ENCODE measurements around the gene SLC22A17.

Gene SLC22A17

DNA sequence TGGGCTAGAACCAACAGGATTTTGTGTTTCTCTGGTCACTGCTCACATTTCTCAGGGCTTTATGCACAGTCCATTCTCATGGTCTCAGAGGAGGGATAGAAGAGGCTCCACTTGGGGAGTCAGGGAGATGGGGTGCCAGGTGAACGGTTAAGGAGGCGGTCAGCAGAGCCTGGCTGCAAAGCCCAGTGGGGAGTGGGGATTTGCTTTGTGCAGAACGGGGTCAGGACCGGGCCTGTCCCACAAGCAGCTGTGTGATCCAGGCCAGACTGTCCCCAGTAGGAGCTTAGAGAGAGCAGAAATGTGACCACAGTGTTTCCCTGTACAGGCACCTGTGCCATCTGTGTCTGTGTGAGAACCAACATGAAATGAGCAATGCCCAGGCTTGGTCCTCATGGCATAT is 28.3 kb upstream of the SLC22A17 start:
- no peak for DNase-seq

DNA sequence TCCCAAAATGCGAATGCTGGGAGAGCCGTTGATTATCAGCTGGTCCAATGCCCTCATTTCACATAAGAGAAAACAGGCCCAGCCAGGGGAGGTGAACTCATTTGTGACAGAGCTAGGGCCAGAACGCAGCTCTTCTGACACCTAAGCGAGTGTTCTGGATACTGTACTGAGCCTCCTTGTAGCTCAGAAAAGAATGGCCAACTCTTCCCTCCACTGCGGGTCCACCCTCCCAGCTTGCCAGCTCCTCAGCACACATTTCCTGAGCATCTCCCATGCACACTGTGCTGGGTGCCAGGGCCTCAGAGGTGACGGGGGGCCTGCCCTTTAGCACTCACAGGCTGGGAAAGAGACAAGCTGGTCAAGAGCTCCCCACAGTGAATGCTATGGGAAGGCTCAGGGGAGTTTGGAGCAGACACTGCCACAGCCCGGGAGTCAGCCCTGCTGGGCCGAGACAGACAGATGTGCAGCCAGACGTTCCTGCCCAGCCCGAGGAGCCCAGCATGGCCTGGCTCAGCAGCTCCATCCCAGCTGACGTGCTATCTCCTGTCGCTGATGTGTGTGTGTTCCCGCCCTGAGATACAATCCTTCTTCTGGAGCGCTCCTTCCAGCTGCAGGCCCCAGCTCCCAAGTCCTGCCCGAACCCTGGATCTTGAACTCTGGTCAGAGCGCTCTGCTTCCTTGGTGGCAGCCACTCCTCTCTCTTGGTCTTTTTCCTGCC is 27.7 kb upstream of the SLC22A17 start:
- DNase-seq: no peak

DNA sequence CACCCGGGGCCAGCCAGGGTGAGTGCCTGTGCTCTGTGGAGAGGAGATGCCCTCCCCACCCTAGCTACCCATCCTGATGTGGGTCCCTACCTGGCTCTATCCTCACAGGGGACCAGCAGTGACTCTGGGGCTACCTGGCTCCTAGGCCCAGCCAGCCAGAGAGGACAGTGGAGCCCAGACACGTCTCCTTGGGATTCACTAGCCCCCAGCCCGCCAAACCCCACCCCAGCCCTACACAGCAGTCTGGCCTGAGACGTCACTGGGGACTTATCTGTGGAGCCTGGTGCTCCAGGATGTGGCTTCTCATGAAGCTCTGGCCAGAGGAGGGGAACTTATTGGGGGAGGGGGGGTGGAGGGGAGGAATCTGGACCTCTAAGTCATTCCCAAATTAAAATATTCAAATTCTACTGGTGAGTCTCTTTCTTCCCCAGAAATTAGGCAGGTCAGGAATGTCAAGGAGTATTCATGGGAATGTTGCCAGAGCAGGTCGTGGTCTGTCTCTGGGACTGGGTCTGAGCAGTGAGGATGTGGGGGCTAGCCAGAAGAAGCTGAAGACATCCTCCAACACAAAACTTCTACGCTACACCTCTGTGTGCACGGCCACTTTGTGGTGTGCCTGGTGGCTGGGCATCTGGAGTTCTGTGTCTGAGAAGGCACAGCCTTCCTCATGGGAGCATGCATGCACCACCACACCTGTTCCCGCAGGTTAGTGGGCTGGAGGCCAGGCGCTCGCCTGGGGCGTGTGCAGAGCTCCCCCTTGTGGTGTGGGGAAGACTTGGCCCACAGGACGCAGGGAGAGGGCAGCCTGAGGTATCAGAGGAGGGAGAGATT is 26.9 kb upstream of the SLC22A17 start:
- DNase-seq: peak; percentile 69

DNA sequence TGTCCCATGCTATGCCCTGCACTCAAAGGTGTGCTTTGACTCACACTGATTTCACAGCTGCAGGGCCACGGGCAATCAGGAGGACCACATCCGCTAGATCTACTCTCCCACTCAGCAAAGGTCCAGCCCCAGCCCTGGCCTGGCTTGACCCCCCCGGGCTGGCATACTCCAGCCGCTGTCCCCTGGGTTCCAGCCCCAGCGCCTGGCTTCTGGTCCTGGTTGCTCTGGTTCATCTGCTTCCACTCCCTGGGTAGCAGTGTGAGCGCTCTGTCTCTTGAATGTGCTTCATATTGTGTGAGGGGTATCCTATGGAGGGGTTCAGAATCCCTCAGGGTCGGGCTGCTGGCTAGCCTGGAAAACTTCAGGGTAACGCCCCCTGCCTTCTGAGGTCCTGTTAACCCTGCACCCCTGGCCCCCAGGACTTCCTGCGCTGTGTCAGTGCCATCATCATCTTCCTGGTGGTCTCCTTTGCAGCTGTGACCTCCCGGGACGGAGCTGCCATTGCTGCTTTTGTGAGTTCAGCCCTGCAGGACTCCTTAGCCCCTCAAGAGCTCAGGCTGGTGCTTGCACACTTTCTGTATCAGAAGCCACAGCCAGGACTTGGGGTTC is 26.0 kb upstream of the SLC22A17 start:
- DNase-seq: no peak

DNA sequence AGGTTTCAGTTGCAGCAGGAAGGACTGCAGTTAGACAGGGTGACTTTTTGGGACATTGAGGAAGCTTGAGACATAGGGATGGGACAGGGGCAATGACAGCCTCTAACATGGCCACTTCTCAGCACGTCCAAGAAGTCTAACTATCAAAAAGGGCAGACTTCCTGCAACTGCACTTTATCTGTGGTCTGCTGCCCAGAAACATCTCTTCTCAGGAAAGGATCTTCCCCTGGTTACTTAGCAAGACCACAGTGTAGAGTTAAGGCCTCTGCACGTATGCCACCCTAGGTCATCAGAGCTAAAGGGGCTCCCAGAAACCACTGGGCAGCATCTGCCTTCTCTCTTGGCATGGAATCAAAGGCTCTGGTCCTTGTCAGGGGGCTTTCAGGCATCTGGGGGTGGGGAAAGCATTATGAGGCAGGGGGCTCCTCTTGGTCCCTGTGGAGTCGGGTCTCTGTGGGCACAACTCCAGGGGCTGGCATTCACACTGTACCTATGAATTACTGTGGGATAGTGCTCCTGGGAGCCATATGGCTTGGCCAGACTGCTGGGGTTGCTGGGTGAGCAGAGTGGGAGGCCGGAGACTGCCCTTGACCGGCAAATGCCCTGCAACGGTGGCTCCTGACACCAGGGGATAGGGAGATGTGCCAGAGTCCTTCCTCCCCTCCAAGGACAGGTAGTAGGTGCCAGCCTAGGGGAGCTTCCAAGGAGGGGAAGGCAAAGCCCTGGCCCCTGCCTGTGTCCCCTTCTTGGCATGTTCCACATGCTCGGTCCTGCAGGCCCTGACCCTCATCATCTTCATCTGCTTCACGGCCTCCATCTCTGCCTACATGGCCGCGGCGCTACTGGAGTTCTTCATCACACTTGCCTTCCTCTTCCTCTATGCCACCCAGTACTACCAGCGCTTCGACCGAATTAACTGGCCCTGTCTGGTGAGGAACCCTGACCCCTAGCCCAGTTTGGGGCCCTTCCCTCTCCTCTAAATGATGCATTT is 25.2 kb upstream of the SLC22A17 start:
- DNase-seq: no peak

DNA sequence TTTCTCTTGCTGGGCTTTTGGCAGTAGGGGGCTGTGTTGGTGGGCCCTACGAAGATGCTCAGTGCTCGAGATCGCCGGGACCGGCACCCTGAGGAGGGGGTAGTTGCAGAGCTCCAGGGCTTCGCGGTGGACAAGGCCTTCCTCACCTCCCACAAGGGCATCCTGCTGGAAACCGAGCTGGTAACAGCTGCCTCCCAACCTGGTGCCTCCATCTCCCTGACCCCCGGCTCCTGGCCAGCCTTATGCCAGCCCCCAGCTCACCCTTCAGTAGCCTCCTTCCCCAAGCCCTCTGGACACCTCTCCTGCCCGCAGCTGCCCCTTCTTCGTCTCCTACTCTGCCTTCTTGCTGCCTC is 24.5 kb upstream of the SLC22A17 start:
- DNase-seq: no peak

DNA sequence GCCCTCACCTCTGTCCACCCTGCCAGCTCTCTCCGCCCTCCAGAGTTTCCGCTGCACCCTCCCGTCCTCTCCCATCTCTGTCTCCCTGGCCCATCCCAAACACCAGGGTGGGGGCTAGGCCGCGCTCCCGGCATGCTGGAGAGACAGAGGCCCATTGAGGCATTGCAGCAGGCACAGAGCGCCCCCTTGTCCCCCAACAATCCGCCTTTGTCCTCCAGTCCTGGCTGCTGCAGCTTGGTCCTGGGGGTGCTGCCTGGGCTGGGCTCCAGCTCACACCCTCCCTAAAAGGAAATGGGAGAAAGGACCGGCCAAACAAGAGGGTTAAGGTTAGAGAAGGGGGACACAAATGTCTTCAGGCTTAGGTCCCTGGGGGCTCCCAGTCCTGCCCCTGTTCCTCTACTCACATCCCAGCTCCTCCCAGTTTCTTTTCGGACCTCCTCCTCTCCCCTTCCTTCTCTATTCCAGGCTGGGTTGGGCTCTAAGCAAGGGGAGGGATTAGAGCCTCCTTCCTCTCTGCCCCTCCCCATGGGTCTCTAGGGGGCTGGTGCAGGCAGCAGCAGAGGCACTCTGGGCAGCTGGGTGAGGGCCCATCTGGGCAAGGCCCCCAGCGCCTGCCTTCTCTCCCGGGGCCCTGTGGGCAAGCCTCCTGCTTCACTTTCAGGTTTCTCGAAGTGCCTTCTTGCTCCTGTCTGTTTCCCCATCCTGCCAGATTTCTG is 24.0 kb upstream of the SLC22A17 start, which contains the start of gene CMTM5:
TSS of gene CMTM5 (plus strand) at position 565 of the 716 bp plus-strand sequence. CDS start 206 bp downstream, outside the sequence.
- DNase-seq: no peak

DNA sequence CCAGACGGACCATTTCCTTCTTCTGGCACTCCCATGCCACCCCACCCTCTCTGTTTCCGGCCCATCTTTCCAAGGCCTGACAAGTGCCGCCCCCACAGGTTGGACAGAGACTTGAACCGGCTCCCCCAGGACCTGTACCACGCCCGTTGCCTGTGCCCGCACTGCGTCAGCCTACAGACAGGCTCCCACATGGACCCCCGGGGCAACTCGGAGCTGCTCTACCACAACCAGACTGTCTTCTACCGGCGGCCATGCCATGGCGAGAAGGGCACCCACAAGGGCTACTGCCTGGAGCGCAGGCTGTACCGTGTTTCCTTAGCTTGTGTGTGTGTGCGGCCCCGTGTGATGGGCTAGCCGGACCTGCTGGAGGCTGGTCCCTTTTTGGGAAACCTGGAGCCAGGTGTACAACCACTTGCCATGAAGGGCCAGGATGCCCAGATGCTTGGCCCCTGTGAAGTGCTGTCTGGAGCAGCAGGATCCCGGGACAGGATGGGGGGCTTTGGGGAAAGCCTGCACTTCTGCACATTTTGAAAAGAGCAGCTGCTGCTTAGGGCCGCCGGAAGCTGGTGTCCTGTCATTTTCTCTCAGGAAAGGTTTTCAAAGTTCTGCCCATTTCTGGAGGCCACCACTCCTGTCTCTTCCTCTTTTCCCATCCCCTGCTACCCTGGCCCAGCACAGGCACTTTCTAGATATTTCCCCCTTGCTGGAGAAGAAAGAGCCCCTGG is 23.0 kb upstream of the SLC22A17 start:
- DNase-seq: no peak

DNA sequence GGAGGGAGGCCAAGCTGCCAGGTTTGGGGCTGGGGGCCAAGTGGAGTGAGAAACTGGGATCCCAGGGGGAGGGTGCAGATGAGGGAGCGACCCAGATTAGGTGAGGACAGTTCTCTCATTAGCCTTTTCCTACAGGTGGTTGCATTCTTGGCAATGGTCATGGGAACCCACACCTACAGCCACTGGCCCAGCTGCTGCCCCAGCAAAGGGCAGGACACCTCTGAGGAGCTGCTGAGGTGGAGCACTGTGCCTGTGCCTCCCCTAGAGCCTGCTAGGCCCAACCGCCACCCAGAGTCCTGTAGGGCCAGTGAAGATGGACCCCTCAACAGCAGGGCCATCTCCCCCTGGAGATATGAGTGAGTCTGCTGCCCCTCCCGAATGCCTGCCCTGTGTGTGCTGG is 20.4 kb upstream of the SLC22A17 start:
- no peak for DNase-seq

DNA sequence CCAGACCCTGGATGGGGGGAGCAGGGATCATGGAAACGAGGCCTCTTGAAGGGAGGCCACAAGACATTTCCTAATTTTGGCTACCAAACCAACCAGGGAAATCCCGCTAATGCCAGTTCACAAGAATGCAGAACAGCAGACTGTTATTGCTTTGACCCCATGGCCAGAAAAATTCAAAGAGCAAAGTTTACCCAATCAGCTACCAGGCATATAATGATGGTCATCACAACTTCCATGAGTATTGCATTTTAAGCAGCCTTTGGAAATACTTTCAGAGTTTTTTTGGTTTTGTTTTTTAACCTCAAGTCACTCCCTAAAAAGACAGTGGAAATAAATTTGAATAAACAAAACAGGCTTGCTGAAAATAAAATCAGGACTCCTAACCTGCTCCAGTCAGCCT is 19.8 kb upstream of the SLC22A17 start, which contains the start of gene IL25:
TSS of gene IL25 (plus strand) at position 301 of the 400 bp plus-strand sequence.
- DNase-seq: no peak

DNA sequence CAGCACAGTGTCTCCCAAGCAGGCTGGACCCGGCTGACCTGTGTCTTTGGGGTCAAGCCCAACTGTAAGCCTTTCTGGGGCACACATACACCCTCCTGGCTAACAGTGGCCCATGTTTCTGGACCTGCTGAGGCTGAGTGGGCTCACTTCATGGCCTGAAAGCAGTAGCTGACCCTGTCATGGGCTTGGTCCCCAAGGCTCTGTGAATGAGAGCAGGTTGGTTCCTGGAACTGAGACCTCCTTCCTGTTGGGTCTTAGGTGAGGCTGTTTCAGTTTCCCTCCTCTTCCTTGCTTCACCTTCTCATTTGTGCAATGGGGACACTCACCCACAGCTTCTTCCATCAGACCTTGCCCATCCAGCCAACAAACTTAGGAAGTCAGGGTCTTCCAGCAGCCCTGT is 19.2 kb upstream of the SLC22A17 start:
- no peak for DNase-seq

DNA sequence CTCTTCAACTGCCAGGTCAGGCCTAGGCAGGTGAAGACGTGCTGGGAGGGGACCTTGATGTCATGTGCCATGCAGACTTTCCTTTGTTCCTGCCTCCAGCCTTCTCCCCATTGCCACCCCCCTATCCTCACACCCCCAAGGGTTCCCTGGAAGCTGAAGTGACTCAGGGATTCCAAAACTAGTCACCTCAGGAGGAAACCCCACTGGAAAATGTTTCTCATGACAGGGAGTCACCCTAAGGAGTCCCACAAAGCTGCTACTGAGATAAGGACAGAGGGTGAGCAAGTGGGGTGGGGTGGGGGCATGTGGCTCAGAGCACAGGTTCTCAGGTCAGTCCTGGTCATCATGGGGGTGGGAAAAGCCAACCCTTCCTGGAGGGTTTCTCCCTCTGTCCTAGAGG is 17.5 kb upstream of the SLC22A17 start:
- no peak for DNase-seq

DNA sequence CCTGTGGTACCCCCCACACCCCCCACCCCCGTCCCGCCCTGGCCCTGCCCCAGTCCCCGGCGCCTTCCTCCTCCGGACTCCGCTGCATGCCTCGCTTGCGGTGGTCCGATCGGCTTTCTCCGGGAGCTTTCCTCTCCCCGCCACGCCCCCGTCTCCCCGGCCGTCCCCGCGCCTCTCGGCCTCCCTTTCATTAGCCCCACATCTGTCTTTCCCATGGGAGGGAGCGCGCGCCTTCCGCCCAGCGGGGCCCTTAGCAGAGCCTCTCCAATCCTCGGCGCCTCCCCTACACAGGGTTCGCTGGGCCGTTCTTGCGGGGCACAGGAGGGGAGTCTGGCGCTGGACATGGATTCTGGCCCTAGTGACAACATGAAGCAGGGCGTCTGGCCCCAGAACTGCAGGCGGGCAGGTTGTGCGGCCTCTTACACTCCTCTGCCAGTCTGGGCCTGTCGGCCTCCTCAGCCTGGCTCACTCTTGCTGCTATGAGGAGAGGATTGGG is 13.8 kb upstream of the SLC22A17 start:
- peak; percentile 94 for DNase-seq

DNA sequence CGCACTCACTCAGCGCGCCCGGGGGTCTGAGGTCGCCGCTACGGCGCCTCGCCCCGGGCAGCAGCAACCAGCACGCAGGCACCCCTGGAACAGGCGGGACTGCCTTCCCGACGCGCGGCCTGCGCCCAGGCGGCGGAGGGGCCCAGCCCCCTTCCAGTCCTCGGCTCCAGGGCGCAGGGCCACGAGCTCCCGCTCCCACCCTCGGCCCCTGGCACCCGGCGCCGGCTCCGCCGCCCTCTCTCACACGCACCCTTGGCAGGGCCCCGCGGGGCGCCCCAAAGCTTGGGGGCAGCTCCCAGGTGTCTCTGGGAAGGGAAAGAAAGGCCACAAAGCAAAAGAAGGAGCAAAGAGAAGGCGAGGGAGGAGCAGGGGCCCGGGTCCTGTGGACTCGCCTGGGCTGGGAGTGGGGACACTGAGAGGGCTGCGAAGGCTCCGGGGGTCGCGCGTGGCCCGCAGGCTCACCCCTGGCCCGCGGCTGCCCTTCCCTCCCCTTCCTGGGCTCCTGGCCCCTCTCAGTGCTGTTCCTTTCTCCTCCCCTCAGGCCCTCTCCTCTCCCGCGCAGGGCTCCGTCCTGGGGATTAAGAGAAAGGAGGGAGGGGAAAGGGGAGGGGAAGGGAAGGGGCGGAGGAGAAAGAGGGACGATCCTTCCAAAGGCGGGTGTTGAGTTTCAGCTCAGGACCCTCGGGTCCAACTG is 13.2 kb upstream of the SLC22A17 start:
- peak; percentile 94 for DNase-seq

DNA sequence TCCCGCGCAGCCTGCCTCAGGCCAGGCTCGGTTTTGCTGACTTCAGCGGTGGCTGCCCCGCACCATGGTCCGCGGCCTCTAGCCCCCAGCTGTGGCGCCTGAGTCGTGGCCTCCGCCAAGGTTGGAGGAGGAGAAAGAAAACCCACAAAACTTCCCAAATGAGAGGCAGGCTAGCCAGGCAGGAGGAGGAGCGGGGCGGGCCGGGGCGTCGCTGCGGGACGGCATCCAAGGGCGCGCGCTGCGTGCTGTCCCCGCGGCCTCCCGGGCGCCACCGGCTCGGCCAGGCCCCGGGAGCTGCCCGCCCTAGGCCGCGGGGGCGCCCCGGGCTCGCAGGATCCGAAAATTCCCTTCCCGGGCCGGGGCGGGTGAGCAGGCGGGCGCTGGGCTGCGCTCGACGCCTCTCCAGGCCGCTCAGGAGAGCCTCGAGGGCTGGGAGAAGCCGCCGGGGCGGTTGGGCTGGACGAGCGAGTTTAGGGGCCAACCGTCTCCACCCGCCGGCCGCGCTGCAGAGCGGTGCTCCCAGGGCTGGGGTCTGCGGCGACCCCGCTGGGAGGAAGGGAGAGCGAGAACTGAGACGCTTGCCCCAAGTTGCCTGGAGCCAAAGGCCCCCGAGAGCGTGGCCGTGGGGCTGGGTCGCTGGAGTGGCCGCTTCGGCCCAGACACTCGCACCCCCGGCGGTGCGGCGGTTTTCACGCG is 12.5 kb upstream of the SLC22A17 start, which contains the start of gene EFS:
TSS of gene EFS (minus strand) at position 137 of the 696 bp plus-strand sequence. CDS start 147 bp downstream, outside the sequence.
- no peak for DNase-seq

DNA sequence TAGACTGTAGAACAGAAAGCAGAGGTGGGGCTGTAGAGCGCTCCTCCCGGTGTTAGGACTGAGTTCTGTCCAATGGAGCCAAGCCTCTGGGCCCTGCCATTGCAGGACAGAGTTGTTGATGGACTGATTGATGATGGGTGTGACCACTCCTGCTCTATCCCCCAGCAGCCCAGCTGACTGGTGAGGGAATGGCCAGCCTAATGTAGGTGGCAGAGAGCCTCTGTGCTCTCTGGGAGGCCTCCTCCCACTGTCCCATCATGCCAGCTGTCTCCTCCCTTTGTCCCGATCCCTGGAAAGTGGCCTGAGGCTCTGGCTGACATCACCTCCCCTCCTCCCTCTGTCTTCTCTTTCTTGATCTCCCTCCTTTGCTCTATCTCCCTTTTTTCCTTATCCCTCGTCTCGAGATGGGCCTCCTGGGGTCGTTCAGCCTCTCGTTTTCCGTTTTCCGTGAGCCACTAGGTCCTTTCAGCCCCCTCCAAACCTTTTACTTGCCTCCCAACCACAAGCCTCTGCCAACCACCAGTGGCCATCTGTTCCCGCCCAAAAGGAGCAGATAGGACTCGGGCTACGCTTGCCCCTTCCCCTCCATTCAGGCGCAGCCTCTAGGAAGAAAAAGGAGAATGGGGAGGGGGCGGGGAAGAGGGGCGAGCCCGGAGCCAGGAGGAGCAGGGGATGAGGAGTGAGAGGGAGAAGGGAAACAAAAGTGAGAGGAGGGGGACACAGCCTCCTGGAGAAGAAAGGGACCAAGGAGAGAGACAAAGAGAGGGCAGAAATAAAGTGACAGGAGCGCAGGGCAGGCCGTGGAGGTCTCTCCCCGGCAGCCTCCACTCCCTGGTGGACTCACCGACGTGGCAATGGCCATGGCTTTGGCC is 11.7 kb upstream of the SLC22A17 start:
- peak; percentile 97 for DNase-seq

DNA sequence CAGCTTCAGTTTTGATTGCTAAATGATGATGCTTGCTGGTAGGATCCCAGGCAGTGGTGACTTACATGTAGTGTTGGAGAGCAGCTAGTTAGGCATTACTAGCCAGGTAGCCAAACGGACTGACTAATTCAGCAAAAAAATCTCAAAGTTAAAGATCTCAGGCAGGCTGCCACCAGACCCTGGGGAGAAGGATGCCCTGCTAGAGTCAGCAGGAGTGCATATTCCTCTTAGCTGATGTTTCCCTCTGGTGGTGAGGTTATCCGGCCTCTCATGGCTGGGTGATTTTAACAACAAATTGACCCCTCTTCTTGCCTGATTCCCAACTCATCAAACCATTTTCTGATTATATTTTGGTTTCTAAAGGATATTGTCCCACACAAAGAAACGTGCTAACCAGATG is 9.5 kb upstream of the SLC22A17 start:
- DNase-seq: no peak

DNA sequence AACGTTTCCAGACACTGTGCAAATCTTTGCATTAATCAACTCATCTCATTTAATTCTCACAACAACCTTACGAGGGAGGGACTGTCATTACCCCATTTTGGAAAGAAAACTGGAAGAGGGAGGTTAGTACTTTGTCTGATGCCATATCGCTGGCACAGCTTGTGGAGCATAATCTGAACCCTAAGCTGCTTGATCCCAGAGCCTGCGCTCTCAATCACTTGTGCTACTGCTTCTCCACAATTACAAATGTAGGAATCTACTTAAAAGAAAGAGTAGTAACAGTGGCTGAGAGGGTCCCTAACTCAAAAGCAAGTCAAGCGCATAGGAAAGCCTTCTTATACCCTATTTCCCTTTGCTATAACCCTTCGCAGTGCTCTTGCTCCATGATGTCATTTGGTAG is 9.1 kb upstream of the SLC22A17 start:
- no peak for DNase-seq

DNA sequence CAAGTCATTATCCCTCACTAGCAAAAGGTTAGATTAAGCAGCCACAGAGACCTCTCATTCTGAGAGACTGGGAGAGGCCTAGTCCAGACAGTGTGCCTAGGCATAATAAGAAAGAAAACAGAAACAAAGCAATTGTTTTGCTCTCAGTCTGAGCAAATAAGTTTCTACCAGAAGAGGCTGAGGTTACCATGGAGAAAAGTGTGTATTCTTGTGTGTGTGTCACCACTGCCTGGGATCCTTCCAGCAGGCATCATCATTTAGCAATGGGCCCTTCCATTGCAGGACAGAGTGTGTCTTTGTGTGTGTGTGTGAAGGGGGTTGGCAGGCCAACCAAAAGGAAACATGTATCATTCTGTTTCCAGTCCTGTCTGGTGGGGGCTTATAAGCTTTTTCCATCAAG is 8.6 kb upstream of the SLC22A17 start:
- no peak for DNase-seq

All from DMS79 treated with DMSO at 0.1 percent for 48 hours (cell line).